Right lobe of liver (tissue), 4 donors: Measurements from ENCODE around the gene PLPPR3.
"Not testable (repeated sequence)": the region's sequence is repeated elsewhere in the genome, so short reads cannot be mapped to it uniquely, and the experiment has no call there.

Experiments
- CTCF ChIP-seq, 4 donors: fragments of 200-600 bp in 3 of 4; fragments of 450-650 bp in 1 of 4; IDR thresholded peaks; one replicate each; pipeline versions ENCODE4 v1.5.1 to v1.8.0; 2016 to 2022; ENCODE audit warnings: antibody characterized with exemption in 4 of 4, mild to moderate bottlenecking in 2 of 4
- POLR2A ChIP-seq: fragments of 450-650 bp; IDR thresholded peaks from one replicate; pipeline ENCODE4 v1.6.1; 2017; ENCODE audit warnings: antibody characterized with exemption, mild to moderate bottlenecking
- donor health status: DM: no; HTN: no; CAD: no.
- donor health status: DM: no; HTN: no; CAD: no.
- donor health status: DM: no; HTN: yes; CAD: no.

- TF ChIP-seq CTCF (IDR thresholded peaks at IDR 0.05); POLR2A: not testable (repeated sequence)
Observed at GRCh38 chr19:842802-843179, 21.0 kb upstream of the PLPPR3 start.
